Mesodermal cell (in vitro differentiated cells): ENCODE data around the gene USP32.

Experiments used
- H3K27ac ChIP-seq: 2 replicates; pipeline ENCODE4 v1.7.0; 2013; ENCODE audit warnings: mild to moderate bottlenecking, low read depth, low read length, moderate library complexity; ENCODE audit not compliant: severe bottlenecking
- H3K36me3 ChIP-seq: 2 replicates; pipeline ENCODE4 v1.7.1; 2013; ENCODE audit warnings: mild to moderate bottlenecking, low read length, moderate library complexity; ENCODE audit not compliant: control insufficient read depth, insufficient read depth
- H3K4me1 ChIP-seq: one replicate; pipeline ENCODE4 v1.7.1; 2013; ENCODE audit warnings: mild to moderate bottlenecking, low read length; ENCODE audit not compliant: insufficient read depth, control insufficient read depth, poor library complexity, severe bottlenecking
- H3K4me3 ChIP-seq: 2 replicates; pipeline ENCODE4 v1.7.0; 2013; ENCODE audit warnings: low read length, control low read depth, mild to moderate bottlenecking; ENCODE audit not compliant: insufficient read depth, poor library complexity, severe bottlenecking; ENCODE audit errors: extremely low read depth
- H3K9me3 ChIP-seq: 2 replicates; pipeline ENCODE4 v1.7.1; 2013; ENCODE audit warnings: mild to moderate bottlenecking, low read length, moderate library complexity; ENCODE audit not compliant: control insufficient read depth
- WGBS, 2 experiments: methylation state at CpG; one replicate each; pipeline ENCODE4 v1.1.5; 2013; ENCODE audit warnings: missing lambda C conversion rate in 2 of 2; ENCODE audit not compliant: insufficient coverage in 2 of 2; 5-methylcytosine and 5-hydroxymethylcytosine counted together

The USP32 gene

DNA sequence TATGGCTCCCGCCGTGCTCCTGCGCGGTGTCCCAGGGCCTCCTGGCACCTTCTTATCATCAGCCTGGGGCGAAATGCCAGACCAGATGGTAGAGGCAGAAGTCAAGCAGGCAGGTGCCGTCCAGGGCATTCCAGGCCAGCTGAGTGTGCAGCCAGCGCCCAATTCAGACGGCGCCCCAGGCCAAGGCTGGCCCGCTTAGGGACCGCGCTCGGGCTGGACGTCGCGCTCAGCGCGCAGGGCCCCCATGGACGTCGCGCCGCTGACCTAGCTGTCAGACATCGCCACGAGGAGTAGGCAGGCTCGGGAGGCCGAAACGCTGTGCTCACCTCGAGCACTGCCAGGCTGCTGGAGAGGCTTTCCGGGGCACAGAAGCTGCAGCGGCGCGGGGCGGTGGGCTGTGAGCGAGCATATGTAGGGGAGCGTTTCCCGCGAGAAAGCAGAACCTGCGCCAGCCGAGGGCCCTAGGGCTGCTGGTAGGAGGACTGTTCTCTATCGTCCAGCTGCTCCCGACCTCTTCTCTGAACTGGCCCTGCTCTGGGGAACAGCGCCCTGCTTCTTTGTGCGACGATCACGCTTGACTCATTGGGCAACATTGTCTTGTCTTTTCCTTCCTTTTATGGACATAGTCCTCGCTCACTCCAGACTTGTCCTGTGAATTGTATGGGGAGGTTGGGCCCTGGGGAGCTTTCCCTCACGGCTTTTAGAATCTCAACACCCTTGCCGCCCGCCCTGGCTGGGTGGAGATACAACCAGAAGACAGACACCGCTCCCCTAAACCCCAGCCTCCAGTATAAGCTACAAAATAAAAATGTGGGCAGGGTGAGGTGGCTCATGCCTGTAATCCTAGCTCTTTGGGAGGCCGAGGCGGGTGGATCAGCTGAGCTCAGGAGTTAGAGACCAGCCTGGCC lies 250.6 kb downstream of the USP32 start:
- Histone ChIP-seq H3K27ac (no peak overlapping the region), H3K36me3 (no peaks in the 10 kb centered on the region), H3K4me1 (peaks cover 7% of the 10 kb centered on the region), H3K4me3 (peak overlapping the region; percentile 5), H3K9me3 (no peaks in the 10 kb centered on the region)
- WGBS, 2 experiments: 10 to 12% methylated on average over 45 to 48 of the region's 52 CpGs

DNA sequence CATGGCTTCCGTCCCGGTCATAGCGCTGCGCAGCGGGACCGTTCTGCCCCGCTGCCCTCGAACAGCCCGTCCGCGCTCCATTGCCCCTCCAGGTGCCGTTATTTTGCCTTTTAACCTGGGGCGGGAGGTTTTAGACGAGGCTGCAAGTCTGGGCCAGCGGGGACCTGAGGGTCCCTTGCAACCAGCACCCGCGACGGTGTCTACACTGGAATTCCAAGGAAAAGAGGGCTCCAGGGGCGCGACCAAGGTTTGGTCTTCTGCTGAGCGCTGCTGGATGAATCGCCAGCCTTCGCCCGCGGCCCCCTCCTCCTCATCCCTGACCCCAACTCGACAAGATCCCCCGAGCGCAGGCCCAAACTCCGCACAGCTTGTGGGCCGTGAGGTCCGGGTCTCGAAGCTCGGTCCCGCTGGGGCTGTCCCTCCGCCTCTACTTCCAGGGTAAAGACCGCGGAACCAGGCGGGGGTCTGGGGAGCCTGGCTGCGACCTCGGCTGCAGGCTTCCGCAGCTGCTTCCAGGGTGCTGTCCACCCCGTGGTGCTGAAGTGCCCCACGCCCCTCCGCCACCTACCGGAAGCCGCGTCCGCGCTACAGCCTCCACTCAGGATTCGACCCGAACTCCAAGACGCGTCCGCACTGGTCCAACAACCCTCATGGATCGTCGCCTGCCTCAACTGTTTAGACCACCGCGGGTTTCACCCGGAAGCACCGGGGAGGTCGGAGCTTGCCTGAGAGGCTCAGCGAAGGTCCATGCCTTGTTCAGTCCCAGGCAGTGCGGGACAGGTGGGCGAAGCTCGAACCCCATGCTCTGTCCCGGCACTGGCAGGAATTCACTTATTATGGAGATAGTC lies 252.3 kb downstream of the USP32 start:
- no peak overlapping the region for H3K4me3 ChIP-seq
- WGBS, 2 experiments: 30% methylated on average over 56 to 59 of the region's 66 CpGs
- H3K9me3 ChIP-seq: no peaks in the 10 kb centered on the region
- no peaks in the 10 kb centered on the region for H3K36me3 ChIP-seq
- H3K4me1 ChIP-seq: peaks cover 7% of the 10 kb centered on the region
- no peak overlapping the region for H3K27ac ChIP-seq

- Histone ChIP-seq H3K4me1 (peaks cover 7% of the 10 kb centered on the region), H3K9me3 (no peaks in the 10 kb centered on the region), H3K27ac (no peak overlapping the region), H3K4me3 (no peak overlapping the region), H3K36me3 (no peaks in the 10 kb centered on the region)
- WGBS, 2 experiments: 84 to 86% methylated on average over 46 to 47 of the region's 48 CpGs
Measured at GRCh38 chr17:60138769-60139437, 253.0 kb downstream of the USP32 start.

- Histone ChIP-seq H3K27ac (no peak overlapping the region), H3K4me1 (peaks cover 6% of the 10 kb centered on the region), H3K36me3 (peaks cover 4% of the 10 kb centered on the region), H3K4me3 (no peak overlapping the region), H3K9me3 (no peaks in the 10 kb centered on the region)
- no CpG with 5 or more reads among the region's 1 CpG for WGBS, 2 experiments
Measured at GRCh38 chr17:60137731-60138130, 254.2 kb downstream of the USP32 start.

DNA sequence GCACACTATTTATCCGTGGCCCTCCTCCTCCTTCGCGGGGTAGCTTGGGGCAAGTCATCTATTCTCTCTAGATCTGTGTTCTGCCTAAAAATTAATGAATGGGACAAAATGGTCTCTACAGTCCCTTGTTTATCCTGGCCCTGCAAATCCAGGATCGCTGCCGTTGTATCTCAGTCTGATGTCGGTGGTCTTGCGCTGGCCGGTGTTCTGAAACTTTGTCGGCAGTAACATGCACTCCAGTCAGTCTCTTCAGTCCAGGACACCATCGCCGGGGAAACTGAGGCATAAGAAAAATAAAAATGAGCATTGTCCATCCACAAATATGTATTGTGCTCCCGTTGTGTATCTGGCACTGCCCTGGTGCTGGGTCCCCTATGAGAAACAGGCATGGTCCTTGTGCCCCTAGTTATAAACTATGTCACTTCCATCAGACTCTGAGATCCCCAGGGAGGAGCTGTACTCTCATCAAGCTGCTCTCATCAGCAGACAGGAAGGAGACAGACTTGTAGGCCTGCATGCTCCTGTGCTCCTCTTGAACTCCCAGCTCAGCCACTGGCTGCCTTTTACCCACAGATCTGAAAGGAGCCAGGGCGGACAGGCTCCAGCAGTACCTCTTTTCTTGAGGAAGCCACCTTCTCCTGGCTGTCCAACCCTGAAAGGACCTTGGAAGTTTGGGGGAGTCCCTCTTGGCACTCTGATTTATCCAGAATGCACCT lies 255.8 kb downstream of the USP32 start:
- peaks cover 10% of the 10 kb centered on the region for H3K36me3 ChIP-seq
- WGBS, 2 experiments: 85 to 95% methylated on average over 10 to 12 of the region's 13 CpGs
- no peak overlapping the region for H3K4me3 ChIP-seq
- H3K9me3 ChIP-seq: no peaks in the 10 kb centered on the region
- no peak overlapping the region for H3K27ac ChIP-seq
- H3K4me1 ChIP-seq: peaks cover under 1% of the 10 kb centered on the region

GRCh38 chr17:60135151-60135950 lies 256.6 kb downstream of the USP32 start:
- Histone ChIP-seq H3K27ac (no peak overlapping the region), H3K4me3 (peak overlapping the region; percentile 65), H3K36me3 (peaks cover 10% of the 10 kb centered on the region), H3K4me1 (no peaks in the 10 kb centered on the region), H3K9me3 (no peaks in the 10 kb centered on the region)
- WGBS, 2 experiments: 3 to 5% methylated on average over 46 to 53 of the region's 54 CpGs

DNA sequence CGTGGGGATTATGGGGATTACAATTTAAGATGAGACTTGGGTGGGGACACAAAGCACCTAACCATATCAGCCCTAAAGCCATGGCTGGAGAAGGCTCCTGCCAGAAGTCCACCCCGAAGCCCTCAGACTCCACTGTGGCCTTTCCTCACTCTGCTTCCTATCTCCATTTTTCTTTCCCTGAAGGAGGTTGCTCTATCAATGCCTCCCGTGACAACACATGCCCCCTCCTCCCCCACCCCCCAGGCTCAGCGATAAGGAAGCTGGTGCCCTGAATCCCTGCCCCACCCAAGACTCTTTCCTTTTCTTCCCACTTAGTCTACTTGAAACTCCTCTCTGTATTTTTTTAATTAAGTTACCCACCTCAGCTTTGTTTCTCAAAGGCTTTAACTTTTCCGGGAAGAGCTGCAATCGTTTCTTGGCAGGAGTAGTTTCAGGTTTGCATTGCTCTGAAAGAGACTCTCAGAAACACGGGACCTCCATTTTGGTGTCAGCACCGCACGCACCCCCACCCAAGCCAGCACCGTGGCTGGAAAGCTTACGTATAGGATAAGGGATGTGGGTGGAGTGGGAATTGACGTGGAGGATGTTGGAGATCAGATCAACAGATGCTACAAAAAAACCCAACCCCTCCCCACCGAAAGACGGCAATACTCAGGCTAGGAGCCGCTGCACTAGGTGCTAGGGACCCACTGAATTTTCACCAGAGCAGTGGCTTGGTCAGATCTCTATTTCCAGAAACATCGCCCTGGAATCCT lies 257.4 kb downstream of the USP32 start:
- 22 to 33% methylated on average over 9 to 10 of the region's 16 CpGs for WGBS, 2 experiments
- Histone ChIP-seq H3K36me3 (peaks cover 10% of the 10 kb centered on the region), H3K4me1 (no peaks in the 10 kb centered on the region), H3K4me3 (peak overlapping the region; percentile 65), H3K9me3 (no peaks in the 10 kb centered on the region), H3K27ac (no peak overlapping the region)

GRCh38 chr17:60130466-60130865 lies 261.5 kb downstream of the USP32 start:
- H3K36me3 ChIP-seq: peaks cover 10% of the 10 kb centered on the region
- no peak overlapping the region for H3K27ac ChIP-seq
- no peaks in the 10 kb centered on the region for H3K4me1 ChIP-seq
- H3K9me3 ChIP-seq: no peaks in the 10 kb centered on the region
- WGBS, 2 experiments: 80% methylated on average over 1 of the region's 3 CpGs; no CpG with 5 or more reads in 1 of the 2 experiments
- H3K4me3 ChIP-seq: no peak overlapping the region

GRCh38 chr17:60129164-60129563 lies 262.8 kb downstream of the USP32 start:
- Histone ChIP-seq H3K4me1 (no peaks in the 10 kb centered on the region), H3K9me3 (no peaks in the 10 kb centered on the region), H3K27ac (no peak overlapping the region), H3K36me3 (peaks cover 10% of the 10 kb centered on the region), H3K4me3 (no peak overlapping the region)
- 100% methylated on average over 2 to 3 of the region's 4 CpGs for WGBS, 2 experiments
